Articular chondrocyte of knee joint (primary cell): ENCODE measurements around the gene GFRA1. TPM values are rescaled to one million over a fixed set of nuclear protein-coding genes. Genes with fewer than 3 reads are reported as not detected.

Source experiments
- total RNA-seq: library from RNA; depleted of rRNA; stranded (reverse); fragments of >200 nt; gene quantifications from 2 replicates; pipeline ENCODE4 v1.2.3, GENCODE V29; 2012

Gene GFRA1, protein sequence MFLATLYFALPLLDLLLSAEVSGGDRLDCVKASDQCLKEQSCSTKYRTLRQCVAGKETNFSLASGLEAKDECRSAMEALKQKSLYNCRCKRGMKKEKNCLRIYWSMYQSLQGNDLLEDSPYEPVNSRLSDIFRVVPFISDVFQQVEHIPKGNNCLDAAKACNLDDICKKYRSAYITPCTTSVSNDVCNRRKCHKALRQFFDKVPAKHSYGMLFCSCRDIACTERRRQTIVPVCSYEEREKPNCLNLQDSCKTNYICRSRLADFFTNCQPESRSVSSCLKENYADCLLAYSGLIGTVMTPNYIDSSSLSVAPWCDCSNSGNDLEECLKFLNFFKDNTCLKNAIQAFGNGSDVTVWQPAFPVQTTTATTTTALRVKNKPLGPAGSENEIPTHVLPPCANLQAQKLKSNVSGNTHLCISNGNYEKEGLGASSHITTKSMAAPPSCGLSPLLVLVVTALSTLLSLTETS
- total RNA-seq: 8.9 and 22.7 TPM in 2 replicates

DNA sequence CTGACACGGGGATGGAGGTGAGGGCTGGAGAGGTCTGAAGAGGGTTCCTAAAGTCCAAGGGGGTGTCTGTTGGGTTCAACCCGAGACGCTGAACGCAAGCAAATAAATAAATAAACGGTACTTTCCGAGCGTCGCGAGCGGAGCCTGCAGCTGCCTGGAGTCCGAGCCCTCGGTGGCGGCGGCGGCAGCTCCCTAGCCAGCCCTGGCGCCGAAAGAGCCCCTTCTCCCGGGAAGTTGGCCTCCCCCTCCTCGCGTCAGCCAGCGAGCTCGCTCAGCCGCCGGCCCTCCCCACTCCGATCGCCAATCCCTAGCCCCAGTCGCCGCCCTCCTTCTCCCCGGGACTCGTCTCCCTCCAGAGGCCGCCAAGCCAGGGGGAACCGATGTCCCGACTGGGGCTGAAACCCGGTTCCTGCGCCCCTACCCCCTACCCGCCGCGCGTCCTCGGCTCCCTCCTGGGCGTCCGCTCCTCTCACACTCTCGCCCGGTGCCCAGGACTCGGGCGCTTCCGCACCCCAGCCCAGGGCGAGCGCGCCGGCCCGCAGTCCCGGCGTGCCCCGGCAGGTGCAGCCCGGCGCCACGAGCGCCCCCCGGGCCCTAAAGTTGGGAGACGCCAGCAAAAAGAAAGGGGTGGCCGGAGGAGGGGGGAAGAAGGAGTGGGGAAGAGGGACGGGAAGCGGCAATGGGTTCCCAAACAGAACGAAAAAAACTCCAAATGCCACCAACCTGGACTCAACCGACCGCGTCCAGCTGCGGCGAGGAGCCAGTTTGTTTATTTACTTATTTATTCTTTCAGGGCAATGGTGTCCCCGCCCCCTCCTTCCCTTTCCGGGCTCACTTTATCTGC is at the start of gene GFRA1:
GFRA1 (minus strand) TSS at position 767 of the 844 bp plus-strand sequence. CDS start 1,177 bp downstream, outside the sequence.

Other genes starting within 250 kb of the GFRA1 start
- gene CCDC172, start 51.2 kb upstream of the GFRA1 start, total RNA-seq: not detected in 2 replicates
- not detected in 2 replicates for gene PNLIPRP3, start 154.6 kb upstream of the GFRA1 start, total RNA-seq